Epidermal melanocyte (primary cell): ENCODE measurements around the gene KRTAP5-11.

Experiments
- DNase-seq: peaks from one replicate; pipeline ENCODE4 v3.0.0; 2011; ENCODE audit warnings: low spot score; ENCODE audit not compliant: insufficient read length

KRTAP5-11 gene

DNA sequence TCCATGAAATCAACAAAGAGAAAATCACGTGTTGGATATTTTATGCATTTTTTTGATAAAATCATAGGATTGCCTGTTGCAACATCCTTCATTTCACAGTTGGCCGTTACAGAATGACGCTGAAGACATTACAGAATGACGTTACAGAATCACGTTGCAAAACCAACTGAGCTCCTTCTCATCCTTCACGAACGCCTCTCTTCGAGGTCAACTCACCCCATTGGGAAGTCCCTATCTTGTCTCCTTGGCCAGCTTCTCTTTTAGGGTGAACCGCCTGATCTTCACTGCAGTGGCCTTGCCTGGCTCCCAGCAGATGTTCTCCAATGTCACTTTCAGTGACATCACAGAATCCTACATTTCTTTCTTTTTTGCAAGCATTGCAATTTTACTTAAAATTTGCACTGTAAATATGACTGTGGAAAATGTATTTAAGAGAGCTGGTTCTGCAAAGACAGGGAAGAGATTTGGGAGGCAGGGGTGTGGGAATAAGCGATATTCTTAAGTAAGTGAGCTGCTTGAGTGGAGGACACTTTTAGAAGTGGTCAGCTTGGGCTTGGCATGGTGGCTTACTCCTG lies 50.6 kb downstream of the KRTAP5-11 start:
- DNase-seq, result no peak
